ENCODE data around the gene NCBP2L.

NCBP2L gene

DNA sequence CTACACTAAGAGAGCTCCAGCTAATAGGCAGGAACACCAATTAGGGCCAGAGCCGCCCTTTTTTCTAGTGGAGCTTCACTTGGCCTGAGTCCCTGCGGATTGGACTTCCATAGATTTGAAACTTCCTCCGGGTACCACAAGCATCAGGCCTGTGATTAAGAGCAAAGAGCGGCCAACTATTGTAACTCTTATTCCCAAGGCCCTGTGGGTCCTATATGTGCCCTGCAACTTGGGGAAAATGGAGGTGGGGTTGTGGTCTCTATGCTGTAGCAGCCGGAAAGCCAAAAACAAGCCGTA is at the start of gene NCBP2L:
TSS of gene NCBP2L (plus strand) at position 198 of the 297 bp plus-strand sequence. CDS start 16,488 bp downstream, outside the sequence.
- DNase-seq: no peak

GRCh38 chrX:107728371-107729099 is 49.0 kb upstream of the NCBP2L start:
- DNase-seq: no peak

DNA sequence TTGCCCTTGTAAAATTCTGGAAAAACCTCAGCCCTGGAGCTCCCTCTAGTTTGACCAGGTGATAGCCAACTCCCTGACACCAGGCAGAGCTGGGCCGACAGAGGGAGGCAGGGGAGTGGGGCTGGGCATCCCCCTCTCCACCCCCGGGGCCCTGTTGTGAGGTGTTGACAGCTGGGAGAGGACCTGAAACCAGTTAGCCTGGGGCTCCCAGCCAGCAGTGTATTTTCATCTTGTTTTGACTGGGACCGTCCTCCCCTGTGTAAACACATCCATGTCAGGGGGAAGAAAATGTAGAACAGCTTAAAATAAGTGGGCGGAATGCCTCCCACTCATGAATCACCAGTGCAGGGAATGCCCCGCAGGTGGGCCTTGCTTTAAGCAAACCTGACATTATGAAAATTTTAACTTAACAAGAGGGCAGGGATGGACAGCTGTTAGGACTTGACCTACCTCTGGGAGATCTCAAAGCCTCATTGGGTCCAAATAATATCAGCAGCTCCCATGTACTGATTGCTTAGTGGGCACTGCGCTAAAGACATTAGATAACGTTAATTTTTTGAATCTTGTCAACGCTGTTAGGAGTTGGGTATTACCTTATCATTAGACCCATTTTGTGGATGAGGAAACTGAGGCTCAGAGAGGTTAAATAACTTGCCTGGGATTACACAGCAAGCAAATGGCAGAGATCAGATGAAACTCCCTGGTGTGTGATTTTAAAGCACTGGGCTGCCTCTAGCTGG is 47.8 kb upstream of the NCBP2L start:
- no peak for DNase-seq

DNA sequence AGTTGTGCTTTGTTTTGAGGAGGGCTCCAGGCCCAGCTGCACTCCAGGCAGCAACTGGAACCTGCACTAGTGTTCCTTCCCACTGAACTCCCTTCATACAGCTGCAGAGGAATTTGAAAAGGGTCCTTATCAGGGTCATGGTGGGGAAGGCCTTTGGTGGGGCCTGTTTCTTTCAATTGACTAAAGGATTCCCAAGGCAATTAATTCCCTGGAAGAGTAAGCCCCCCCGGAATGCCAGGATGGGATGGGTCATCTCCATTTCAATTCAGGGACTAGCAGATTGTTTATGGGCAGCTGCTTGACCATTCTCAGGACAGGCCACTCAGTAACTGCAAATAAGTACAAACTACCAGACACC is 47.3 kb upstream of the NCBP2L start:
- no peak for DNase-seq

GRCh38 chrX:107730991-107731766 is 46.4 kb upstream of the NCBP2L start:
- DNase-seq: no peak

DNA sequence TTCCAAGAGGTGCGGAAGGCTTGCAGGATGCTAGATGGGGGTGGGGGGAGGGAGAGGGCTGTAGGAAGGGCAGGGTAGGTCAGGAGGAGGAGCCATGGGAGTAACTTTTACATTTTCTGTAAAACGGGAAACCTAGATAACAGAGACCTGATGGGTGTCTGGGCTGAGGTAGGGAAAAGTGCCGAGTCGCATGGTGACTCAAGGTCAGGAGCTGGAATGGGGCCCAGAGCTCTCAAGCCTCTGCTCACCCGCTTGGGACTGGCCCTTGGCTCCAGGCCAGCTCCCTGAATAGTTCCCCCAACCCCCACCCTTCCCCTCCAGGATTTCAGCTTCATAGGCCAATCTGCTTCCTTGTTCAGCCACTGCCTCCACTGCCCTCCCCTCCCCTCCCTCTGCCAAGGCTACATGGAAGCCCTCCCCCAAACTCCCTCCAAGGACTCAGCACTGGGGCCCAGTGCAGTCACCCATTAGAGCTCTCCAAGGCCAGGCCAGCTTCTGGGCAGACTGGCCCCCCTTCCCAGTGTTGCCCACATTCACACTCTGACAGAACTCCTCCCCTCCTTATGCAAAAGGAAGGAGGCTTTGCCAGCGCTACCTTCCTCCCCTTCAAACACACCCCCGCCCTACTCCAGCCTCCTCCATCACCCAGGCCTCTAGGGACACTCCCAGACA is 45.6 kb upstream of the NCBP2L start:
- DNase-seq: no peak

- DNase-seq: no peak
Measured at GRCh38 chrX:107733686-107734085, 43.8 kb upstream of the NCBP2L start.

DNA sequence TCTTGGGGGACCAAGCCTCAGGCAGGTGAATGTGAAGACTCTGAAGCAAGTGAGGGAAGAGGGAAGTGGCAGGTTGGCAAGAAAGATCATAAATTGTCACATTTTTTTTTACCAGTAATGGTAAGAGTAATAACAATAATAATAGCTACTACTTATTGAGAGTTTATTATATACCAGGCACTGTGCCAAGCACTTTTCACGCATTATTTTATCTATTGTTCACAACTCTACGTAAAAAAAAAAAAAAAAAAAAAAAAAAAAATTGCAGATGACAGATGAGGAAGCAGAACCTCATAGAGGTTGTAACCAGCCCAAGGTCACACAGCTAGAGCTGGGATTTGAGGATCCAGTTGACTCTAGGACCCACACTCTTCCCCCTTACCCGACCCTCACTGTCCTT is 42.9 kb upstream of the NCBP2L start:
- DNase-seq: no peak

- DNase-seq: no peak
Measured at GRCh38 chrX:107736781-107737531, 40.6 kb upstream of the NCBP2L start.

DNA sequence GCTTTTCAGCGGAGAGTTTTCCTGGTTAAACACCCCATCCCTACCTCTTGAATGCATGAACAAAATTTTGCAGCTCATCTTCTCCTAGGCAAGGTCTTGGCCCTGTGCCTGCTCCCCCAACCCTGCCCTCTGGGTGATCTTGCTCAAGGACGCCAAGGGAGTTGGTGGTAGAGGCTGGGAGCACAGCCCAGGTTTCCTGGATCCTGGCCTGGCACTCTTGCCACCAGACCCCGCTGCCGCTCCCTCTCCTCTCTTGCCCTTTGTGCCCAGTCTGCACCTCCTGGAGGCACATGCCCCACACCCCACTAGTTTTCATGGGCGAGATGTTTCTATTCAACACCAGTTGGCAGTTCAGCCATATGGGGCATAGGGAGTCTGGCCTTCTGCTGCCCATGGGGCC is 39.3 kb upstream of the NCBP2L start:
- DNase-seq: no peak

GRCh38 chrX:107738768-107739167 is 38.8 kb upstream of the NCBP2L start:
- DNase-seq: no peak

GRCh38 chrX:107739541-107739940 is 38.0 kb upstream of the NCBP2L start:
- DNase-seq: no peak

DNA sequence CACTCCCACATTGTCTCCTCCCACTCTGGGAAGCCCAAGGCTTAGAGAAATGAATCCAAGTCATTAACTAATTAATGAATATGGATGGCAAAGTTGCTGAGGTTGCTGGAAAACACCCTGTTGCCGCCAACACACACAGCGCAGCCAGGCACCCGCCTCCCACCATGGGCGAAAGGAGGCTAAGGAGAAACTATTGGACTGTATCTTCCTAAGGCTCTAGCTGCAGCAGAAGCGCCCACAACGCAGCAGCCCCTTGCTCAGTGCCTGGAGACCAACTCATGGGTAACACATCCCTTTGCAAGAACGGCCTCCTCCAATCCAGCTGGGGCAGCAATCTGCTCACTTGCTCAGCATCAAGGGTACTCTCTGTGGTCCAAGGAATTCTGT is 36.1 kb upstream of the NCBP2L start:
- no peak for DNase-seq

DNA sequence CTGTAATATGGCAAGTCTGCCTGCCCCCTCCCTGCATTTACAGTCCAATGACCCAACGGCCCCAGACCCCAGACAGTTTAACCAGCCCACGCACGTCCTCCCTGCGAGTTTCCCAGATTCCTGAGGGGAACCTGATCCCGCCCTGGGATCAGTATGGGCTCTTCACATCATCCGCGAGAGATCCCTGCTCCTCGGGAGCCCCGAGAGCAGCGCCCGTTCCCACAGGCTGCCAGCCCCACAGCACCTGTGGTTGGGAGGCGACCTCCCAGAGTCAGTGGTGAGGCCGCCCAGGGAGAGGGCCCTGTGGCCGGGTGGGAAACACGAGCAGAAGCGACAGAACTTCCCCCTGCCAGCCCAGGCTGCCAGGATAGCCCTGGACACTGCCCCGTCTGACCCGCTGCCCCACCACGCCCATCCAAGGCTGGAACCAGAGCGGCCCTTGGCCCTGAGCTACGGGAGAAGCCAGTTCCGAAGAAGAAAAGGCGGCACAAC is 34.8 kb upstream of the NCBP2L start:
- no peak for DNase-seq

DNA sequence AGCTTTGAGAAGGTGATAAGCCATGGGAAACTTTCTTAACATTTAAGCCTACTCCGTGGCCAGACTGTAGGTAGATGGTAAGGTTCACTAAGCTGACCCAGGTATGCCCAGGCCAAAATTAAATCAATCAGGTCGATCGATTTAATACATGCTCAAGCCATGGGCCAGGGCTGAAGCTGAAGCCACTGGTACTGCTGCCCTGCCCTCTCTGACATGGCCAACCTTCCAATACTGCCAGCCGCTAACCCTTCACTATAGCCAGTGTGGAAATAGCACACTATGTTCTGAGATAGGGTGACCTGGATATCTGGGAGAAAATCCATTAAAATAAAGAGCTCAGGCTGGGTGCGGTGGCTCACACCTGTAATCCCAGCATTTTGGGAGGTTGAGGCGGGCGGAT is 33.5 kb upstream of the NCBP2L start:
- DNase-seq: no peak

DNA sequence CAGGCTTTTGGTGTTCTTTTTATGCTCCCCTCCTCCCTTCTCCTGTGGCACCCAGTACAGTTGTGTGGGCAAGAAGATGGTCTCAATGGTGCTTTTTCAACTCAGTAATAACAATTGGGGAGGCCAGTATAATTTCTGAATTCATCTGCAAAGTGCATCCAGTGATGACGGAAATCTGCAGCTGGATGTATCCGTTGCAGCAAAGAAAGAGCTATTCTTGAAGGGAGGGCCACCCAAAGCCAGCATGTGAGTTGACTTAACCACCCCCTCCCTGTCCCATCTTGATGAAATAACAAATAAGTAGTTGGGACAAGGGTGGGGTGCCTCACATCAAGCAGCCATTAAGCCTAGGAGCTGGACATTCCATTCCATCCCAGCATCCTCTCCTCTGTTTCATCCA is 32.7 kb upstream of the NCBP2L start:
- no peak for DNase-seq

DNA sequence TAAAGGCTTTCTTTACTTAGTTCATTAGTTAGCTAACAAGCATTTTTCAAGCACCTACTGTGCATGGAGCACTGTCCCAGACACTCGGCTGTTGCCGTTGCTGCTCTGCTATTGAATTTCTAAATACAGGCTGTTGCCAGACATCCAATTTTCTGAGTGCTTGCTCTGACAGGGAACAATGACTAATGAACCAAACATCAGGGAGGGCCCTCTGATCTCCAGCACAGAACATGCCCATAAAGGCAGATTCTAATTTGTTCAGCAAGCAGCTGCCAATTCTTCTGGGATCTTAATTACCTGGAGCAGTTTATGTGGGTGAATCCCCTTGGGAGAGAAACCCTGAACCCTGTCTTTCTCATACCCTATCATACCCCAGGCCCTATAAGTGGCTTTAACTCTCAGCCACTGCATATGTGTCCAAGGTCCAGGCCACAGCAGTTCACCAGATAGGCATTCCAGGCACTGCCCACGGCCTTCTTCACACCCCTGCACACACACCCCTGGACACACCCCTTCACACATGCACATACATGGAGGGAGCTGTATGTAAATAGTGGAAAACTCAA is 29.9 kb upstream of the NCBP2L start:
- no peak for DNase-seq

- no peak for DNase-seq
Measured at GRCh38 chrX:107748506-107748905, 29.0 kb upstream of the NCBP2L start.

GRCh38 chrX:107750263-107750662 is 27.3 kb upstream of the NCBP2L start:
- DNase-seq: no peak

DNA sequence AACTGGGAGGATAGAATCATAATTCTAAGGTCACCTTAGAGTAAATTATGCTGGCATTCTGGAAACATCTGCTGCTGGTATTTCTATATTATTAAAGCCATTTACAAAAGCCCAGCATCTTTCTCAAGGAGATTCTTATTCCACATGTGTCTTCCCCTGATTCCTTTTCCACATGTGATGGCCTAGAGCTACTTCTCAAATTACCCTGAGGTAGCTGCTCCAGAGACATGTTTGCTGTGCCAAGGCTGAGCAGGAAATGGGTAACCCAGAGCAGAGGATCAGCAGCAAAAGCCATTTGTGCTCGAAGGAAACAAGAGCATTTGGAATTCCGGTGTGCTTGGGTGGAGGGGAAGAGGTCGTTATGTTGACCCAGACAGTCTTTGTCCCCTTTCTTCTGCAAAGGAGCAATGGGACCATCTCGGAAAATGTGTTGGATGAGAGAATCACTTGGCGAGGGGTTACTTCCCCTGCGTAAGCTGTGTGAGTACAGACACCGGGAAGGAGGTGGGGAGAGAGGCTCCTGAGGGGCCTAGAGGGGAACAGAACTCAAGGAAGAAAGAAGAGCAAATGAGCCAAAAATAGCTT is 26.6 kb upstream of the NCBP2L start:
- no peak for DNase-seq

- DNase-seq: no peak
Measured at GRCh38 chrX:107752043-107752442, 25.5 kb upstream of the NCBP2L start.

GRCh38 chrX:107752714-107753113 is 24.8 kb upstream of the NCBP2L start:
- no peak for DNase-seq

Measured in activated effector memory CD4-positive, alpha-beta T cell treated with anti-CD3 and anti-CD28 coated beads, Interleukin-2, amount 50 U/mL, for 16 hours (primary cell).